ENCODE measurements around the gene SDC3.

DNA sequence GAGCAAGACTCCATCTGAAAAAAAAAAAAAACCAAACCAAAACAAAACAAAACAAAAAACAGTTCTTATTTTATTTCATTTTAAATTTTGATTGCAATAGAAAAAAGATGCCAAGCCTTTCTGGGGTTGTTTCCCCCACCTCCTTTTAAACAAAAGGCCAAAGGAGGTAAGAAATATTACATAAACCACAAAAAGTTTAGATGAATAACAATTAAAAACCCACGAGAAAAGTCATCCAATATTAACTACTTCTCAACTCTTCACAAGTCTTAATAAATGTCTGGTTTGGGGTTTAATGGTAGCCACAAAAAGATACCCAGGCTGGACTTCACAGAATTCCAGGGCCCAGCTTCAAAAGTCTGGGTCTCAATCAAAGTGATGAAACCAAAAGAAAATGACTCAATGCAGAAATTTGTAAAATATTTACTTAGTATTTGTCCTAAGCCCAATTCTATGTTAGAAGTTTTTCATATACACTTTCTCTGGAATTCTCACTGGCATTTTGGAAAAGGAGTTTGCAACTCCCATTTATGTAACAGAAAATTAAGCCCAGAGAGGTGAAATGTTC is 47.0 kb upstream of the SDC3 start:
- no peak for TF ChIP-seq CHD2 (IDR thresholded peaks at IDR 0.05; ENCODE audit: low read length)
- TF ChIP-seq, protein P1, sequence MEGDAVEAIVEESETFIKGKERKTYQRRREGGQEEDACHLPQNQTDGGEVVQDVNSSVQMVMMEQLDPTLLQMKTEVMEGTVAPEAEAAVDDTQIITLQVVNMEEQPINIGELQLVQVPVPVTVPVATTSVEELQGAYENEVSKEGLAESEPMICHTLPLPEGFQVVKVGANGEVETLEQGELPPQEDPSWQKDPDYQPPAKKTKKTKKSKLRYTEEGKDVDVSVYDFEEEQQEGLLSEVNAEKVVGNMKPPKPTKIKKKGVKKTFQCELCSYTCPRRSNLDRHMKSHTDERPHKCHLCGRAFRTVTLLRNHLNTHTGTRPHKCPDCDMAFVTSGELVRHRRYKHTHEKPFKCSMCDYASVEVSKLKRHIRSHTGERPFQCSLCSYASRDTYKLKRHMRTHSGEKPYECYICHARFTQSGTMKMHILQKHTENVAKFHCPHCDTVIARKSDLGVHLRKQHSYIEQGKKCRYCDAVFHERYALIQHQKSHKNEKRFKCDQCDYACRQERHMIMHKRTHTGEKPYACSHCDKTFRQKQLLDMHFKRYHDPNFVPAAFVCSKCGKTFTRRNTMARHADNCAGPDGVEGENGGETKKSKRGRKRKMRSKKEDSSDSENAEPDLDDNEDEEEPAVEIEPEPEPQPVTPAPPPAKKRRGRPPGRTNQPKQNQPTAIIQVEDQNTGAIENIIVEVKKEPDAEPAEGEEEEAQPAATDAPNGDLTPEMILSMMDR (IDR thresholded peaks at IDR 0.05; ENCODE audit: control extremely low read depth in 1 of 3, insufficient read depth in 1 of 3, low read depth in 1 of 3, low read length in 3 of 3) = no peak
- no peak for TF ChIP-seq POLR2AphosphoS5 (IDR thresholded peaks at IDR 0.05; ENCODE audit: low read depth, low read length)
- TF ChIP-seq CBX8 (IDR thresholded peaks at IDR 0.05; ENCODE audit: borderline replicate concordance, low read depth, low read length) = no peak
- TF ChIP-seq EZH2 (IDR thresholded peaks at IDR 0.05; ENCODE audit: low read depth, low read length, severe bottlenecking) = no peak
- no peak for TF ChIP-seq CHD1 (IDR thresholded peaks at IDR 0.05; ENCODE audit: low read depth, low read length)
- TF ChIP-seq, protein P2, sequence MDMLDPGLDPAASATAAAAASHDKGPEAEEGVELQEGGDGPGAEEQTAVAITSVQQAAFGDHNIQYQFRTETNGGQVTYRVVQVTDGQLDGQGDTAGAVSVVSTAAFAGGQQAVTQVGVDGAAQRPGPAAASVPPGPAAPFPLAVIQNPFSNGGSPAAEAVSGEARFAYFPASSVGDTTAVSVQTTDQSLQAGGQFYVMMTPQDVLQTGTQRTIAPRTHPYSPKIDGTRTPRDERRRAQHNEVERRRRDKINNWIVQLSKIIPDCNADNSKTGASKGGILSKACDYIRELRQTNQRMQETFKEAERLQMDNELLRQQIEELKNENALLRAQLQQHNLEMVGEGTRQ (IDR thresholded peaks at IDR 0.05; ENCODE audit: low read length) = no peak
